OCI-LY3 (cell line): ENCODE results near the gene PPP3CA.

Source experiments
- EZH2phosphoT487 ChIP-seq: fragments of 200-600 bp; shearing (Covaris generic); IDR thresholded peaks from 2 replicates; pipeline ENCODE4 v1.6.1; 2018; ENCODE audit warnings: antibody characterized with exemption, mixed run types, low read depth
- TF ChIP-seq, protein P1 (sequence below): fragments of 200-600, 300-600 bp; sonication (generic); IDR thresholded peaks from 2 replicates; pipeline ENCODE4 v1.5.1; 2014; ENCODE audit warnings: antibody characterized with exemption, low read length, low read depth

DNA sequence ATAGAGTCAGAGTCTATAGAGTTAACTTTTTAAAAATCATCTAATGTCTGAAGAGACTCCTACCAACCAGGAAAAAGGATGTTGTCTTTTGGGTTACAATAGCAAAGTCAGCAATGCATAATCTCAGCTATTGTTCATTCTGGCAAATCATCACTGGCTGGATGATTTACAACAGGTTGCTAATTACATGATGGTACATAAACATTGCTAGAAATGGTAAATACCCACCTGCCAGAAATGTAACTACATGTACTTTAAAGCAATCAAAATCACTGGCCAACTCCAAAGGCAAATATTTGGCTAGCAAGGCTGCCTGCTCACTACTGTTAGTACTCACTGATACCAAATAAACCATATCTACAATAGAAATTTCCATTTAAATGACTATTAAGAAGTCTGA, 91.1 kb downstream of the PPP3CA start:
- TF ChIP-seq, protein P1, sequence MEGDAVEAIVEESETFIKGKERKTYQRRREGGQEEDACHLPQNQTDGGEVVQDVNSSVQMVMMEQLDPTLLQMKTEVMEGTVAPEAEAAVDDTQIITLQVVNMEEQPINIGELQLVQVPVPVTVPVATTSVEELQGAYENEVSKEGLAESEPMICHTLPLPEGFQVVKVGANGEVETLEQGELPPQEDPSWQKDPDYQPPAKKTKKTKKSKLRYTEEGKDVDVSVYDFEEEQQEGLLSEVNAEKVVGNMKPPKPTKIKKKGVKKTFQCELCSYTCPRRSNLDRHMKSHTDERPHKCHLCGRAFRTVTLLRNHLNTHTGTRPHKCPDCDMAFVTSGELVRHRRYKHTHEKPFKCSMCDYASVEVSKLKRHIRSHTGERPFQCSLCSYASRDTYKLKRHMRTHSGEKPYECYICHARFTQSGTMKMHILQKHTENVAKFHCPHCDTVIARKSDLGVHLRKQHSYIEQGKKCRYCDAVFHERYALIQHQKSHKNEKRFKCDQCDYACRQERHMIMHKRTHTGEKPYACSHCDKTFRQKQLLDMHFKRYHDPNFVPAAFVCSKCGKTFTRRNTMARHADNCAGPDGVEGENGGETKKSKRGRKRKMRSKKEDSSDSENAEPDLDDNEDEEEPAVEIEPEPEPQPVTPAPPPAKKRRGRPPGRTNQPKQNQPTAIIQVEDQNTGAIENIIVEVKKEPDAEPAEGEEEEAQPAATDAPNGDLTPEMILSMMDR = no peak
- TF ChIP-seq EZH2phosphoT487 = no peak
